Thoracic aorta (tissue), 2 donors: Measurements from ENCODE around the gene WDR75. TPM values are rescaled to one million over a fixed set of nuclear protein-coding genes. Genes with fewer than 3 reads are reported as not detected.

Experiments
- ATAC-seq: fragments of 150-250 bp; one replicate; pipeline ENCODE4 v1.8.0; 2017; ENCODE audit warnings: low read depth; ENCODE audit not compliant: insufficient number of reproducible peaks, low FRiP score
- DNase-seq: peaks from one replicate; pipeline ENCODE4 v3.0.0-alpha.2; 2020; ENCODE audit warnings: low spot score
- H3K27ac ChIP-seq, 2 donors: fragments of 200-600 bp; sonication (generic); 1 replicate in 1 of 2; 2 replicates in 1 of 2; pipeline ENCODE4 v1.5.1; 2016; ENCODE audit warnings: mild to moderate bottlenecking in 2 of 2, moderate library complexity in 2 of 2
- H3K27me3 ChIP-seq: fragments of 200-600 bp; sonication (generic); replicated peaks from 2 replicates; pipeline ENCODE4 v1.6.0; 2016; ENCODE audit warnings: mild to moderate bottlenecking; ENCODE audit not compliant: insufficient read depth
- H3K36me3 ChIP-seq: fragments of 200-600 bp; sonication (generic); one replicate; pipeline ENCODE4 v1.5.1; 2016
- H3K4me1 ChIP-seq, 2 donors: fragments of 200-600 bp; sonication (generic); 1 replicate in 1 of 2; 2 replicates in 1 of 2; pipeline versions ENCODE4 v1.5.1 to v1.6.0; 2016; ENCODE audit warnings: low read depth in 2 of 2, mild to moderate bottlenecking in 1 of 2; ENCODE audit not compliant: control insufficient read depth in 1 of 2
- H3K4me3 ChIP-seq: fragments of 200-600 bp; sonication (generic); 2 replicates; pipeline ENCODE4 v1.5.1; 2016; ENCODE audit warnings: mild to moderate bottlenecking
- H3K9me3 ChIP-seq: fragments of 200-600 bp; sonication (generic); 2 replicates; pipeline ENCODE4 v1.5.1; 2016
- total RNA-seq, 2 donors: library from RNA; depleted of rRNA; stranded (reverse); fragments of >200 nt; gene quantifications; one replicate each; pipeline versions ENCODE4 v1.1.0 to v1.2.3, GENCODE V29; 2016
- TF ChIP-seq, protein P1 (sequence below): fragments of 200-600 bp; sonication (generic); IDR thresholded peaks from one replicate; pipeline ENCODE4 v1.5.1; 2019; ENCODE audit warnings: antibody characterized with exemption

WDR75 gene
- total RNA-seq: 10 to 100 TPM; 34.8 to 58.7 TPM

DNA sequence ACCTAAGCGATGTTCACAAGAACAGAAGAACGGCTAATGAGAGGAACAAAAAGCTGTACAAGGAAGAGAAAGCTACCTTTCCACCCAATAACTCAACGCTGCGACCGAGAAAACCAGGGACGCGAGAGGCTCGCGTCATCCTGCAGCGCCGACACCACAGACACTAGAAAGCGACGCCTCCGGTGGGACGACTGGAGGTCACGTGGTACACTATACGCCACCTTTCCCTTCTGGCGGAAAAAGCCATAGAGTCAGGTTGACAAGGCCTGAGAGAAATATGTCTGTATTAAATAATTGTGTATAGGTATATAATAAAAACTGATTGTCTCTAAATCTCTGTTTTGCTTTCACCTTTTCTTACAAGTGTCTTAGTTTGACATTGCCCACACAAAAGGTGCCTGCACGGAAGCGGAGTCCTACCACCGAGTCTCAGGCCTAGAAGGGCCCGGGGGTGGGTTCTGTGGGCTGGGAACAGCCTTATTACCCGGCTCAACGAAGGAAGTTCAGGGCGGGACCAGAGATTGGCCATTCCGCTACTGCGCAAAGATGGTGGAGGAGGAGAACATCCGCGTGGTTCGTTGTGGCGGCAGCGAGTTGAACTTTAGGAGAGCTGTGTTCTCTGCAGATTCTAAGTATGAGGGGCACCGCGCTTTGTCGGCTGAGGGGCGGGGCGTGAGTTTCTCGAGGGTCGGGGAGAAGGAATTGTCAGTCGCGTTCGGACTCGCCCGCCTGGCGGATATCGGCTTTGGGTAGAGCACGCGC is at the start of gene WDR75:
WDR75 (plus strand) TSS at position 528 of the 762 bp plus-strand sequence; CDS start at position 547, 19 bp downstream.
- Histone ChIP-seq H3K27me3 (no peaks in the 10 kb centered on the region), H3K36me3 (no peaks in the 10 kb centered on the region), H3K4me3 (peak within 1 kb of the TSS; percentile 92), H3K4me1 (peaks cover 8 to 28% of the 10 kb centered on the region in 2 donors), H3K27ac (peak within 1 kb of the TSS; percentile 91 to 92), H3K9me3 (no peaks in the 10 kb centered on the region)
- TF ChIP-seq, protein P1, sequence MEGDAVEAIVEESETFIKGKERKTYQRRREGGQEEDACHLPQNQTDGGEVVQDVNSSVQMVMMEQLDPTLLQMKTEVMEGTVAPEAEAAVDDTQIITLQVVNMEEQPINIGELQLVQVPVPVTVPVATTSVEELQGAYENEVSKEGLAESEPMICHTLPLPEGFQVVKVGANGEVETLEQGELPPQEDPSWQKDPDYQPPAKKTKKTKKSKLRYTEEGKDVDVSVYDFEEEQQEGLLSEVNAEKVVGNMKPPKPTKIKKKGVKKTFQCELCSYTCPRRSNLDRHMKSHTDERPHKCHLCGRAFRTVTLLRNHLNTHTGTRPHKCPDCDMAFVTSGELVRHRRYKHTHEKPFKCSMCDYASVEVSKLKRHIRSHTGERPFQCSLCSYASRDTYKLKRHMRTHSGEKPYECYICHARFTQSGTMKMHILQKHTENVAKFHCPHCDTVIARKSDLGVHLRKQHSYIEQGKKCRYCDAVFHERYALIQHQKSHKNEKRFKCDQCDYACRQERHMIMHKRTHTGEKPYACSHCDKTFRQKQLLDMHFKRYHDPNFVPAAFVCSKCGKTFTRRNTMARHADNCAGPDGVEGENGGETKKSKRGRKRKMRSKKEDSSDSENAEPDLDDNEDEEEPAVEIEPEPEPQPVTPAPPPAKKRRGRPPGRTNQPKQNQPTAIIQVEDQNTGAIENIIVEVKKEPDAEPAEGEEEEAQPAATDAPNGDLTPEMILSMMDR: no peak
- ATAC-seq (peak; percentile 99), DNase-seq (peak; percentile 80)

DNA sequence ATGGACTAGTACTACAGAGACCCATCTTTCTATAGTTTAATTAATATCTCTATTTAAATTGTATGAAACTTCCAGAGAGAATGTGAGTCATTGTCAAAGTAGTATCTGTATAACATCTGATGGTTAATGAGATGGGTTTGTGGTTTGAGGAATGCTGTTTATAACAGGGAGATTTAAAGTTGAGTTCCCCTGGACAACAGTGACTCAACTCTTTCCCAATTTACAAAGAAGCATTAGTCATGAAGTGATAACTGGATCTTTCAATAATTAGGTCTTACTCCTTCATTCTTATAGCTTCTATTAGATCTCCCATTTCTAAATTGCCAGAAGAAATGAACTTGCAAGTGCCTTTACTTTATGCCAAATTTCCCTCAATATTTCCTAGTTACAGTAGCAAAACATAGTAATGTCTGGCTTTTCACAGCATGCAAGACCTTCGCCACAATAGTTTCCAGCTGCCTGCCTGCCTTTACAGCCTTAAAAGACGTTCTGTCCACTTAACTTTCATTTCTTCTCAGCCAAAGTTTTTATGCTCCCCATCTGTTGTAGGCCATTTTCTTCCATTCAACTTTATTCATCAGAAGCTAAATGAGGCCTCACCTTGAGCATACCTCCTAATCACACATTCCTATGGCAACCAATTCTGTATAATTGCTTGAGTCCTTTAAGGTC is 47.7 kb upstream of the WDR75 start:
- TF ChIP-seq, protein P1: no peak
- H3K27ac ChIP-seq: peak overlapping the region in 1 of 2 donors; percentile 13
- DNase-seq: no peak

DNA sequence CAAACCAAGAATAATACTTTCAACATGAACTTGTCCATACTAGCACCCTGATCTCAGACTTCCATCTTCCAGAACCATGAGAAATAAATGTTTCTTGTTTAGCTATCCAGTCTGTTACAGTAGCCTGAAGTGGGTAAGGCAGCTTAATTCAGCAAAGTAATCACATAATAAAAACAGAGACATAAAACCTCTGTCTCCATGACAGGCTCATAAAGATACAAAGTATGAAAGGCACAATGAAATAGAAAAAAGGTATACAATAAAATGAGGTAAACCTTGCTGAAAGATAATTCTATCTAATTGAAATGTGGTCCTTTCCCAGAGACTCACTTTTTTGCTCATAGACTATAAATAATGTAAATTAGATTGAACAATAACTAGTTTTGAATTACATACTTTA is 46.7 kb upstream of the WDR75 start:
- no peaks in the 10 kb centered on the region for H3K27me3 ChIP-seq
- no peaks in the 10 kb centered on the region for H3K36me3 ChIP-seq
- DNase-seq (no peak), ATAC-seq (no peak)
- H3K4me1 ChIP-seq: peaks cover 0 to 6% of the 10 kb centered on the region in 2 donors
- TF ChIP-seq, protein P1: no peak
- H3K27ac ChIP-seq: peak overlapping the region in 1 of 2 donors; percentile 13
- H3K4me3 ChIP-seq: no peak overlapping the region
- no peaks in the 10 kb centered on the region for H3K9me3 ChIP-seq

More for the DNA sequence above, 47.7 kb upstream of the WDR75 start:
- Histone ChIP-seq H3K9me3 (no peaks in the 10 kb centered on the region), H3K27me3 (no peaks in the 10 kb centered on the region), H3K4me3 (no peak overlapping the region), H3K4me1 (peaks cover 0 to 6% of the 10 kb centered on the region in 2 donors), H3K36me3 (no peaks in the 10 kb centered on the region)
- ATAC-seq: no peak

DNA sequence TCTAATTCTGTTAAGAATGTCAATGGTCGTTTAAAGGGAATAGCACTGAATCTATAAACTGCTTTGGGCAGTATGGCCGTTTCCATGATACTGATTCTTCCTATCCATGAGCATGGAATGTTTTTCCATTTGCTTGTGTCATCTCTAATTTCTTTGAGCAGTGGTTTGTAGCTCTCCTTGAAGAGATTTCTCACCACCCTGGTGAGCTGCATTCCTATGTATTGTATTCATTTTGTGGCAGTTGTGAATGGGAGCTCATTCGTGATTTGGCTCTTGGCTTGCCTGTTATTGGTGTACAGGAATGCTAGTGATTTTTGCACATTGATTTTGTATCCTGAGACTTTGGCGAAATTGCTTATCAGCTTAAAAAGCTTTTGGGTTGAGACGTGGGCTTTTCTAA is 38.3 kb upstream of the WDR75 start:
- no peak overlapping the region for H3K27ac ChIP-seq
- H3K9me3 ChIP-seq: no peaks in the 10 kb centered on the region
- no peak for ATAC-seq
- no peaks in the 10 kb centered on the region for H3K27me3 ChIP-seq
- H3K4me3 ChIP-seq: no peak overlapping the region
- H3K36me3 ChIP-seq: no peaks in the 10 kb centered on the region
- TF ChIP-seq, protein P1: no peak
- peaks cover 4 to 16% of the 10 kb centered on the region in 2 donors for H3K4me1 ChIP-seq
- no peak for DNase-seq

DNA sequence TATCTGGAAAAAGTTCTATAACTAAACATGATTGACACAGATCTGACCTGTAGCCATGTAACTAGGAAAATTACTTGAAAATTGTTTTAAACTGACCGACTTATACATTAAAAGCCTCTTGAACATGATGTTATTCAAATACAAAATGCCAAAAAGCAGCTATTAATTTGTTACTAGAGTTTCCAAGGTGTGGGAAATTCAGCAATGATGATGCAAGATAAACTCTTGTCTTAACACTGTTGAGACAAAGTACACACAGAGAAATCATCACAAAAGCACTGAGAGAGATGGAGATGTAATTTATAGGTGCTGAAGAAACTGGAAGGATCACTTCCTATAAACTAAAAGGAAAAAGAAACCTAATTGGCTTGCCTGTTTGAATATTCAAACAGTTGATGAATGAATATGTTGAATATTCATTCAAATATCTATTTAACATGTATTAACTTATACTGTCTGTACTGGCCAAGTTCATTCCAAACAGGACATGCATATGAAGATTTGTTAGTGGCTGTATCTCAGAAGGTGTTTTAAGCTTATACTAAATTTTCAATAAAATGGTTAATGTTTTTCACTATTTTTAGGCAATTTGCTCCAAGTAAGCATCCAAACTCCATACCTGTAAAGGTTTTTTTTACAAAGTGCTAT is 34.6 kb upstream of the WDR75 start:
- TF ChIP-seq, protein P1: no peak
- Histone ChIP-seq H3K4me3 (no peak overlapping the region), H3K9me3 (no peaks in the 10 kb centered on the region), H3K36me3 (no peaks in the 10 kb centered on the region), H3K27ac (peak overlapping the region in 1 of 2 donors; percentile 68), H3K27me3 (no peaks in the 10 kb centered on the region), H3K4me1 (peaks cover 15 to 29% of the 10 kb centered on the region in 2 donors)
- ATAC-seq: no peak
- no peak for DNase-seq
